HG02943 (cell line): ENCODE measurements around the gene CIZ1.

Experiments used
- ATAC-seq: cut with Tn5 transposase; IDR thresholded peaks from one replicate; pipeline ENCODE4 v1.9.1; 2021; ENCODE audit warnings: mild to moderate bottlenecking, low read depth, moderate library complexity; ENCODE audit not compliant: unreplicated experiment

CIZ1 gene

DNA sequence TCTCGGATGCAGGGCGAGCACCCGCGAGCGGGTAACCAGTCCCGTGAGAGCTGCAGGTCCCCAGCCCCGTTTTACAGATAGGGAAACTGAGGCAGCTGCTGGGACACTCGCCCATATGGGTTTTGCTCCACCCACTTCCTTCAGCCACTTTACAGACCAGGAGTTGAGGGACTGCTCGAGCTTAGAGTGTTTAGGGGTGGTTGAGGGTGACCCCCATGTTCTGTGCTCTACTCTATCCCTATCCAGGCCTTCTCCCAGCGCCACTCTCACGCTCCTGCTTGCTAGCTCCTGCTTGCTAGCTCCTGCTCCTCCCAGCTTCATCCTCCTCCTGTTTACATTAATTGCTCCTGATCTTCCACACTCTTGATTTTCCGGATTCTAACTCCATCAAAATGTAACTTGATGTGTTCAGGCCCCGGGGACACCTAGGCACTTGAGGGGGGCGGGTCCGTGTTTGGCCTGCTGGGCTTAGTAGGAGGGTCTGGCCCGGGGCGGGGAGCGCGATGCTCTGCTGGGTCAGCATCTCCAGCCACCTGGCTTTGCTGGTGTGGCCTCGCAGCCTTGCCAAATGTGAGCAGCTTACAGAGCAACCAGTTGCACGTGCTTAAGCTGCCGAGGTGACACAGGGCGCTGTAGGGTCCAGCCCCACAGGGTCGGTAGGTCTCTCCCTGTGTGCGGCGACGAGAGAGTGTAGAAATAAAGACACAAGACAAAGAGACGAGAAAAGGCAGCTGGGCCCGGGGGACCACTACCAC is 62.4 kb downstream of the CIZ1 start:
- ATAC-seq = no peak

GRCh38 chr9:128127990-128128835 is 63.2 kb downstream of the CIZ1 start:
- ATAC-seq = peak; percentile 53

DNA sequence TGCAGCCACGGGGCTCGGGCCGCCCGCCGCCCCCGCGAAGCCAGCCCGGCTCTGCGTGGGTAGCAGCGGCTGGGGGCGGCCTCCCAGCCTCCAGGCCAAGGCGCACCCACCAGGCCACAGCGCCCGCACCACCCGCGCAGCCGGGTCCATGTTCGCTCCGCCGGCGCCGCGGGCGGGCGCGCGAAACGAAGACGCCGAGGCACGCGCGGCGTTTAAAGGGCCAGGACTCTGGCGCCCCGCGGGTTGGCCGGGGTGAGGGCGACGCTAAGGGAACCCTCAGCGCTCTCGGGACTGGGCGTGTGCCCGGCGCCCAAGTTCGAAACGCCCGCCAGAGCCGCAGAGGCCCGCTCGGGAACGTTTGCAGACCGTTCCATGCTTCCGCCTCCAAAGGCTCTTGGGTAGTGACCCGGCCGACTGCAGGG is 63.8 kb downstream of the CIZ1 start, which contains the start of gene PTGES2:
Gene PTGES2, minus strand, starts transcription at position 162 of the 422 bp plus-strand sequence. Its CDS starts 12 bp downstream, at position 150.
- ATAC-seq = peak; percentile 48

DNA sequence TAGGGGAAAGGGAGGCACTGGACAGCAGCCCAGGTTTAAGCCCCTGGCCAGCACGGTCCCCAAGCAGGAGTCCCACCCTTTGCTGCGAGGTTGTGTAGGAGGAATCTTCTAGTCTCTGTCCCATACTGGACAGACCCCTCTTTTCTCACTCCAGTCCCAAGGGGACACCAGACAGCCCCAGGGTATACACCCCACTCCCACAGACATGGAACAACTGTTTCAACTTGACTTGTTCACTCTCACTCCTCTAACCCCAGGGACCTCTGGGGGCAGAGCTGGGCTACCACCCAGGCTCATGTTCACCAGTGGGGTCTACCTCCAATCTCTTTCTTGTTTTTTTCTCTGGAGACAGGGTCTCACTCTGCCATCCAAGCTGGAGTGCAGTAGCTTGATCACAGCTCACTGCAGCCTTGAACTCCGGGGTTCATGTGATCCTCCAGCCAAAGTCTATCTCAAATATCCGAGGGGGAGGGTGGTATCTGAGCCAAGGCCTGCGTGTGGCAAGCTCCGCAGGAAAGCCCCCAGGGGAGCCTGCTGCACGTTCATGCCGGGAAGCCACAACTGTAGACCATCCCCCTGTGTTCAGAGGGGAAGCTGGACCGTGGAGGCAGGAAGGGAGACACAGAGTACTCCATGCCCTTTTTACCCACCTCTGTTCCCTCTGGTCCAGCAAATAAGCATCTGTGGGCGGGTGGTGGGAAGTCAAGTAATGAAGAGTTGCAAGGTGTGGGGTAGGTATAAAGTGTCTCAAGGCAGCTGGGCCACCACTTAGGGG is 65.6 kb downstream of the CIZ1 start:
- no peak for ATAC-seq

DNA sequence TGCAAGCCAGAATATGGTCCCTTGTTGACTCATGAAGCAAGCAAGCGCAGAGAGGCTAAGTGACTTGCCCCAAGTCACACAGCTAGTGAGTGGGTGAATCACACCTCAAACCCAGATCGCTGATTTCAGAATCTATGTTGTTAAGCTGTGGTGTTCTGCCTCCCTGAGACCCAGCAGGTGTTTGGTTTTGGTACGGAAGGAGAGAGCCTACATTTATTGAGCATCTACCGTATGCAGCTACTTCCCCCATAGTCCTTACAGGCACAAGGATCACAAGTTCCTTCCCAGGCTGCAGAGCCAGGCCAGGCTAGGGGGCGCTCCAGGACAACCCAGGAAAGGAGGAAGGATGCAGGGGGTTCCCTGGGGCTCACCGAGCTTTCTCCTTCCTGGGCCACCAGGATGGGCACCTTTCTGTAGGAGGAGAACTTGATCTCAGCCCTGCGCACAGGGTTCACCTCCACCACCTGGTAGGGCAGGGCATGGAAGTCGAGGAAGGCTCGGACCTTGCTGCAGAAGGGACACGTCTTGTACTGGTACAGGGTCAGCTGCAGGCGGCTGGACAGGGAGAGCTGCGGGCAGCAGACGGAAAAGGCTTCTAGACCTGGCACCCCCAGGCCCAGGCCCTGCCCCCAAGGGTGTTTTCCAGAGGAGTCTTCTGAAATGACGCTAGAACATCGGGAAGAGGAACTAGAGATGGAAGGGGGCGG is 66.3 kb downstream of the CIZ1 start:
- ATAC-seq = no peak

GRCh38 chr9:128124451-128124850 is 66.9 kb downstream of the CIZ1 start:
- ATAC-seq = no peak

- ATAC-seq = no peak
These were observed 67.8 kb downstream of the CIZ1 start for GRCh38 chr9:128123451-128124080.

GRCh38 chr9:128122809-128123175 is 68.6 kb downstream of the CIZ1 start:
- no peak for ATAC-seq

DNA sequence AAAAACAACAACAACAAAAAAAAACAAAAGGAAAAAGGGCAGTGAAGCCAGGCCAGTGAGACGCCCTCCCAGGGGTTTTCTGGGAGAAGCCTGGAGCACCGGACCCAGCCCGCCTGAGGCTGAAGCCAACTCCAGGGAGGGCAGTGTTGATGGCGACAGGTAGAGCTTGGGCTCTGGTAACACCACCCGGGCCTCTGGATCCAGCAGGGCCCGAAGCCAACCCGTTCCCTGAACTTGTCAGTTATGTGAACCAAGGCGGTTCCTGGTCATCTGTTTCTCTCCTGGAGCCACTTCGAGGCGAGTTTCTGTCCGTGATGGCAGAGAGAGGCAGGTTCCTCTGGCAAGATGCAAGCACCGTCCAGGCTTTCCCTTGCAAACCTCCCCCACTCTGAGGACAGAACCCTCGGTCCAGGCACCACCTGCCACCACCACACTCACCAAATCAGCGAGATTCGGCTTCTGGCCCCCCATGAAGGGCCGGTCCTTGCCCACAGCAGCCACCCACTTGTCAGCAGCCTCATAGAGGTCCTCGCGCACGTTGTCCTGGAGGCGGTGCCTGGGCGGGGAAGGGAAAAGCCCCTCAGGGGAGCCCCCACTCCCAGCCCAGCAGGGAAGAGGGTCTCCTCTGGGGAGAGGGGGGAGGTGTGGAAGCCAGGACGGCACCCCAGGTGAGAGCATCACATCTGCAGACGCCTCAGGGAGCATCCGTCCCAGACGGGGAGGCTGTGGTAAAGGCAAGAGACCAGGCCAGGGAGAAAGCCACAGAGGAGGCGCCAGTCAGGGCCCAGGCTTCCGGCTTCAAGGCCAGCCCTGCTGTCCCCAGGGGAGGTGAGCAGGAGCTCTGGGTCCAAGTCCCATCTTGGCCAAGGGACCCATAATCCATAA is 69.2 kb downstream of the CIZ1 start:
- ATAC-seq = no peak

DNA sequence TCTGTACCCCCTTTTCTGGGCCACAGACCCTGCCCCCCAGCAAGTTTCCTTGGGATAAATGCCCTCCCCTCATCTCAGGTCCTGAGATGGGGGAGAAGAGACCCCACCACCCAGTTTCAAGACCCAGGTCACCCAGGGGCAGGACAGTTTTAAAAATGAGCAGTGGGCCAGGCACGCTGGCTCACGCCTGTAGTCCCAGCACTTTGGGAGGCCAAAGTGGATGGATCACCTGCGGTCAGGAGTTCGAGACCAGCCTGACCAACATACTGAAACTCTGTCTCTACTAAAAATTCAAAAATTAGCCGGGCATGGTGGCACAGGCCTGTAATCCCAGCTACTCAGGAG is 69.9 kb downstream of the CIZ1 start:
- no peak for ATAC-seq

DNA sequence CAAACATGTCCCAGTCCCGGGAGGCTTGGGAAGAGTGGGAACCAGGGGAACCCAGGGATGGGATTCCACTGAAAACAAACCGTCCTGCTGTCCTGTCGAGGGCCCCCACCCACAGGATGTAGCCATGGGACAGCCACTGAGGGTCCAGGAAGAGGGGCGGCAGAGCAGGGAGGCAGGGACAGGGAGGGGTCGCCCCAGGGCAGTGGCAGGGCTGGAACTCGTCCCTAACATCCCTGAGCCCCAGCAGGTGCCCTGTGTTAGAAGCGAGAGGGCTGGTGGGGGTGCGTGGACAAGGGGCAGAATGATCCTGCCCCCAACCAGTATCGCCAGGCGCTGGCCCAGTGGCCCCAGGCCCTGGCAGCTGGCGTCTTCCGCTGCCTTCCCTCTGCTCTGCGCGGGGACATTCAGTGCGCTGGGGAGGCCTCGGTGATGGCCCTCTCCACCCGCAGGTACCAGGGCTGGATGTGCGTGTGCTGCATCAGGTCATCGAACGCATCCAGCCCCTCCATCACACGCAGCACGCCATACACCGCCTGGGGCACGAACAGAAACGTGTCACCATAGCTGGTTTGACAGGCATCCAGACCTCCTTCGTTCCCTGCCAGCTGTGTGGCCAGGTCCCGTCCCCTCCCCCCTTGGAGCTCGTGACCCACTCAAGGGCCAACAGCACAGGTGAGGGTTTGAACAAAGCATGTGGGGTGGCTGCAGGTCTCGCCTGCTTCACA is 70.5 kb downstream of the CIZ1 start:
- ATAC-seq = no peak

DNA sequence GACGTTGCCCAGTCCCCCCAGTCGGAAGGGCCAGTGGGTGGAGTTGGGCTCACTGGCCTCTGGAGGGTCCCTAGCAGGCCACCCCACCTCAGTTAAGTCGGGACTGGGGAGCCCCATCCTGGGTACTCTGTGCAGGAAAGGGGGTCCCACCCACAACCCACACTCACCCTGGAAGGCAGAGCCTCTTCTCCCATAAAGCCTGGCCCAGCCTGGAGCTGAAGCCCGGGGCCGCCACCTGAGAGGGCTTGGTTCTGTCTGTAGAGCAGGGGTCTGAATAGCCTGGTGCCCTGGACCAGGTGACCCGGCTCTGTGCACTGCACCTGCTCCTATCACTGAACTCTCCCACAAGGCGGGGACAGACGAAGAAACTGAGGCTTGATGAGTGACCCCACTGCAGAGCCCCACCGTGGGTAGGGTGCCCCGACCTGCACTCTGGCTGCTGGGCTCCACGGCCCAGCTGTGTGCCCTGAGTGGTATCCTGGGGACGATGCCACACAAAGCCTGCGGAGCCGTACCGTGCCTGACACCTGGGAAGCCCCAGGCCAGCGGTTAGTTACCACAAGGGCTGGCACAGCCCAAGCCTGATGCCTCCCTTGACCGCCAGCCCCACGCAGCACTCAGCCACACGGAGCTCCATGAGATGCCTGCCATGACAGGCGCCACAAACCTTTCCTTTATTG is 71.2 kb downstream of the CIZ1 start:
- no peak for ATAC-seq

DNA sequence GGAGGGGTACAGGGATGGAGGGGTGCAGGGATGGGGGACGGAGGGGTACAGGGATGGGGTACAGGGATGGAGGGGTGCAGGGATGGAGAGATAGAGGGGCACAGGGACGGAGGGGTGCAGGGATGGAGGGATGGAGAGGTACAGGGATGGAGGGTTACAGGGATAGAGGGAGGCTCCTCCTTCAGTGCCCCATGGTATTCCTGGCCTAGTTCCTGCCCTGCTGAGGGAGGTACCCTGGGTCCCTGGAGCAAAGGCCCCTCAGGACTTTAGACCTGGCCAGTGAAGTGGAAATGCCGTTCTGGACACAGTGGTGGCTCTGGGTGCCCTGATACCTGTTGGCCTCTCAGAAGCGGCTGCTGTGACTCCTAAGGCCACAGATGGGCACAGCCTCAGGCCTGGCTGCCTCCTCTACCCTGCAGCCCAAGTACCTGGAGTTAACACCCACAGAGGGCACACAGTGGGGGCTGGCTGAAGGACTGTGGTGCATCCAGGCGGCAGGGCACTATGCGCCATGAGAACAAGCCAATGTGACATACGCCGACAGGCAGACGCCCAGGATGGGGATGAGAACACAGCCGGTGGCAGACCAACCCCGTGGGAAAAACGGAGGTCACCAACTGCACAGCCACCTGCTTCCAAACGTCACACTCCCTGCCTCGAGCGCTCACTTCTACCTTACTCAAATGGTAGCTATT is 72.3 kb downstream of the CIZ1 start:
- no peak for ATAC-seq

DNA sequence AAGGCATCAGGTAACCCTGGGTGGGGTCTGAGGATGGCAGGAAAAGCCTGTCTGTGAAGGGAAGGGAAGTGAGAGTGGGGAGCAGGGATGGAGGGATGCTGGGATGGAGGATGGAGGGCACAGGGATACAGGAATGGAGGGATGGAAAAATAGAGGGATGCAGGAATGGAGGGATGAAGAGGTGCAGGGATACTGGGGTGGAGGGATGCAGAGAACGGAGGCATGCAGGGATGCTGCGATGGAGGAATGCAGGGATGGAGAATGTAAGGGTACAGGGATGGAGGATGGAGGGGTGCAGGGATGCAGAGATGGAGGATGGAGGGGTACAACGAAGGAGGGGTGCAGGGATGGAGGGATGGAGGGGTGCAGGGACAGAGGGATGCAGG is 72.9 kb downstream of the CIZ1 start:
- ATAC-seq = no peak

- no peak for ATAC-seq
These were observed 73.5 kb downstream of the CIZ1 start for GRCh38 chr9:128117613-128118471.
